HT-29 (cell line): ENCODE measurements around the gene DBN1. TPM values are rescaled to one million over a fixed set of nuclear protein-coding genes. Genes with fewer than 3 reads are reported as not detected.
"Not testable (repeated sequence)": the region's sequence is repeated elsewhere in the genome, so short reads cannot be mapped to it uniquely, and the experiment has no call there.

Experiments
- DNase-seq: peaks from one replicate; pipeline ENCODE4 v3.0.0-alpha.2; 2015; ENCODE audit warnings: low spot score
- total RNA-seq: library from RNA; depleted of rRNA; stranded (reverse); fragments of >200 nt; shearing (Covaris generic); gene quantifications from 2 replicates; pipeline ENCODE4 v1.2.3, GENCODE V29; 2014

DBN1 gene
- total RNA-seq, 1 experiment from 2014 or later, result 12.9 TPM

DNA sequence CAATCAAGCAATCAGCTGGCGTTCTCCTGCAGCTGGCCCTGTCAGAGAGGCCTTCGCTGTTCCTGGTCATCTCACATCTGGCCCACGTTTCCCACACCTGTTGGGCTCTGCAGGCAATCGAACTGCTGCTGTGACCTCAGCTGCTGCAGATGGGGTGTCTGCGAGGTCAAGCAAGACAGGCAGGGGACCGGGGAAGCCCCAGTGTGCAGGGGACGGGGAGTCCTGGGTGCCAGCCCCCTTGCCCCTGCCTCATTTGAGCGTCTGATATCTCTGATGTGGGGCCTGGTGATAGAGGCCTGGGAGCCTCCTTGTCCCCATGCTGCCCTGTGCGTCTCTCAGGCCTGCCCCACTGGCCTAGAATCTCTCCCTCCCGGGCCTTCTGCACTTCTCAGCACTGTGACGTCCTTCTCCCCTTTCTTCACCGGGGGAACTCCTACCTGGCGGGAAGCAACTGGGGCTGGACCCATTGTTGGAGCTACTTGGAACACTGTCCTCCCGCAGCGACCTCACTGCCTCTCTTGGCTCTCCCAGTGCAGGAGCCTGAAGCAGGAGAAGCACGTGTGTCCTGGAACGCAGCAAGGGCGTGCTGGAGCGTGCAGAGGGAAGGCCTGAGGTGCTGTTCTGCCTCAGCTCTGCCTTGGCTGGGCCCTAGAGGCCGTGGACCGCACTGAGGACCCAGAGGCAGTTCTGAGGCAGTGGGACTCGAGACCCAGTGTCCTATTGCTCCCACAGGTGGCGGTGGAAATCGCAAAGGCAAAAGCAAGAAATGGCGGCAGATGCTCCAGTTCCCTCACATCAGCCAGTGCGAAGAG lies 43.1 kb downstream of the DBN1 start:
- no peak for DNase-seq

DNA sequence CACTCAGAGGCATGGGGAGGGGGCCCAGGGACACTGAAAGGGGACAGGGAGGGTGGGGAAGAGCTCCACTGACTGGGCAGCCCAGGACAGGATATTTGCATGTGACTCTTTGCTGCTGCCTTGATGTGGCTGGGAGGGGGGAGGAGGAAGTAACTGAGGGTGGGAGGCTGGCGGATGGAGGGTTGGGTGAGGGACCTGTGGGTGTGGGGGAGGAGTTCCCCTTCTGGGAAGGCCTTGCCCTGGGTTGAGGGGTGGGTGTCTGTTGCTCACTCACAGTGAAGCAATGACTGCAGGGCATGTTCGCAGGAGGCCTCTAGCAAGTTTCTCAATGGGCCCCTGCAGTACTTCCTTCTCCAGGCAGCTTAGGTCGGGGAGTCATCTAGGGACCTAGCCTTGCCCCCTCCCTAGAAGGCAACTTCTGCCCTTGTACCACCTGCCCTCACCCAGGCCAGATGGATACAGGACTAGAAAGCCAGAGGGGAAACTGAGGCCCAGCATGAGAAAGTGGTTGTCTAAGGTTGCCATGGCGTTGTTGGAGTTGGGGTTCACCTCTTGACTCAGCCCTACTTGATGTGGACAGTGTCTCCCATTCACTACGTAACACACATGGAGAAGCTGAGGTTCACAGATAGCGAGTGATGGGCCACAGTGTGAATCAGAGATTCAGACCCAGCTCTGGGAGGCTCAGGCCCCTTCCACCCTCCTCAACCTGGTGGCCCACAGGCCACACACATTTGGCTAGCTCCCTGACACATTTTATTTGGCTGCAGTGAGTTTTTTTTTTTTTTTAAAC lies 44.0 kb downstream of the DBN1 start:
- DNase-seq, result no peak

DNA sequence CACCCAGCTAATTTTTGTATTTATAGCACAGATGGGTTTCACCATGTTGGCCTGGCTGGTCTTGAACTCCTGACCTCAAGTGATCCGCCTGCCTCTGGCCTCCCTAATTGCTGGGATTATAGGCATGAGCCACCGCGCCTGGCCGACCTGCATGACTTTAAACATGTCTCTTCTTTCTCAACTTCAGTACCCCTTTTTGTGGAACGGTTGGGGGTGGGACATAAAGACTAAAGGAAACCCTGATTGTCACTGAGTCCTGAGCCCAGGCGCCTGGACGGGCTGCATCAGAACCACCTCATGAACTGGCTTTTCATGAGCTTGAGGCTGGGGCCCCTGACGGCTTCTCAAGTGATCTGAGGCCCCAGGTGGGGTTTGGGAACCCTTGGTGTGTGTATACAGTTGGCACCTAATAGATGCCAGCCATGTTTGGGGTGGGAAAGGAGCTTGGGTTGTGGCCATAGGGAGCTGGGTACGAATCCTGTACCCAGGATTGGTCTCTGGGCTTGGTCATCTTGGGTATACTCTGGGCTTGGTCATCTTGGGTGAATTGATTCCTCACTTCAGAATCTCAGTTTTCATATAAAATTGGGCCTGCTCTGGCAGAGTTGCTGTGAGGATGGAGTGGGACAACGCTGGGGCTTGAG lies 44.7 kb downstream of the DBN1 start:
- no peak for DNase-seq

DNA sequence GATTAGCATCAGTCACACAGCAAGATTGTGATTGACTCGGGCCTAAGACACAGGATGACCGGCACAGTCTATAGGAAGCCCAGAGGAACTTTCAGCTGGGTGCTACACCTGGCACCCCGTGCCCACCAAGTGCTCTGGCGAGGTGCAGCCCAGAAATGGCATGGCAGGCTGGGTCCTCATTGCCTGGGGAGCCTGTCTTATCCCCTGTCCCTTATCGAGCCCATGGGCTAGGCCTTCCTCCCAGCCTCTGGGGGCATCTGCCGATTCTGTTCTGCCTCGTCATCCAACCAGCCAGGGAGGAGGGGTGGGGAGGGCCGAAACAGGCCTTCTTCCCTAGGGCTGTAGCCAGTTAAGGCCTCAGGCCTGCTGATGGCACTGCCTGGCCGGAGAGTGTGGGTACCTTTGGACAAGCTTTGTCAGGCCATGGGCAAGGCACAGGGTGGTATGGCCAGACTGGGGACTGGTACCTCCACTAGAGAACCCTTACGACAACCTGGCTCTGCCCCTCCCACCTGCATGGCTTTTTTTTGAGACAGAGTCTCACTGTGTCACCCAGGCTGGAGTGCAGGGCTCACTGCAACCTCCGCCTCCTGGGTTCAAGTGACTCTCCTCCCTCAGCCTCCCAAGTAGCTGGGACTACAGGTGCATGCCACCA lies 45.4 kb downstream of the DBN1 start:
- no peak for DNase-seq

DNA sequence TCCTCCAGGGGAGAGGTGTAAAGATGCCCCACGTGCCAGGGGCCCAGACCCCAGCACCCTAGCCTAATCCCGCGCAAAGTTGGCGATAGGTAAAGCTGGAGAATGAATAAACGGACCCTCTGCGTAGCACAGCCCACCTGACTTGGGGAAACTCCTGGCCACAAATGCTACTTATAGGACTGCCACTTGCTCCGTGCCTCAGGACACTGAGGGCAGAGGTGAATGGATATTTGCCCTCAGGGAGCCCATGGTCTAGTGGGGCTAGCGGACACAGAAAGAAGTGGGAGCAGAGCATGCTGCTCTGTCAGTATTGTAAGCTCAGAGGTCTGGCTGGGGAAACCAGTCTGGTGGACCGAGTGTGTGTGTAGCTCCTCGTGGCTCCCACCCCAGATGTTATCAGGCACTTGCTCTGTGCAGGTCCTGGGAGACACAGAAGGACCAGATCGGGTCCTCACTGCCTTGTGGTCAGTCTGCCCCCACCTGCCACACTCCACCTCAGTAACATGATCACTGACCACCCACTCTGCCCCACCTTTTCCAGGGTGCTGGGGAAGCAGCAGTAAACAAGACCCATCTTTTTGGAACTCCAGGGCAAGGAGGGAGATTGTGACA lies 46.1 kb downstream of the DBN1 start:
- peak; percentile 67 for DNase-seq

DNA sequence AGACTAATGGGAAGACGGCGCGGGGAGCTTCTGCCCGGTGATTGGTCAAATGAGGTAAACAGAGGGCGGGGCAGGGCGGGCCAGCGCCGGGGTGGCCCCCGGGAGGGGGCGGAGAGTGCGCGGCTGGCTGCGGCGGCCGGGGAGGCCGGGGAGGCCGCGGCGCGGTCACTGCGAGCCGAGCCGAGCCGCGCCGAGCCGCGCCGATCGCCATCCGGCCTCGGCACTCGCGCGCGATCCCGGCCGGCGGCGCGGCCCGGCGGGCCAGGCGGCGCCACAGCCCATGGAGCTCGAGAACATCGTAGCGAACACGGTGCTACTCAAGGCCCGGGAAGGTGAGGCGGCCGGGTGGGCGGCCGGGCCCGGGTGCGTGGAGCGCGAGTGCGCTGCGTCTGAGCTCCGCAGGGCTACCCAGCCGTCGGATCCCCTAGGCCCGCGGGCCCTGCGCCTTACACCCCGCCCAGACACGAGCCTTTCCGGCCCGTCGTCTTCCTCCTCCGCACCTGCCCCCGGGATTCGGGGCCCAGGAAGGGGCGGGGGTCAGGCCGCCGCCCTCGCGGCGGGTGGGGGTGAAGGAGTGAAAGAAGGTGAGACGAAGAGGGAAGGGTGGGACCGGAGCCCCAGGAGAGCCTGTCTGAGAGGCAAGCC lies 46.7 kb downstream of the DBN1 start, which contains the start of gene GRK6:
GRK6 (plus strand) TSS at position 111 of the 645 bp plus-strand sequence; CDS start at position 281, 170 bp downstream.
- peak; percentile 55 for DNase-seq

DNA sequence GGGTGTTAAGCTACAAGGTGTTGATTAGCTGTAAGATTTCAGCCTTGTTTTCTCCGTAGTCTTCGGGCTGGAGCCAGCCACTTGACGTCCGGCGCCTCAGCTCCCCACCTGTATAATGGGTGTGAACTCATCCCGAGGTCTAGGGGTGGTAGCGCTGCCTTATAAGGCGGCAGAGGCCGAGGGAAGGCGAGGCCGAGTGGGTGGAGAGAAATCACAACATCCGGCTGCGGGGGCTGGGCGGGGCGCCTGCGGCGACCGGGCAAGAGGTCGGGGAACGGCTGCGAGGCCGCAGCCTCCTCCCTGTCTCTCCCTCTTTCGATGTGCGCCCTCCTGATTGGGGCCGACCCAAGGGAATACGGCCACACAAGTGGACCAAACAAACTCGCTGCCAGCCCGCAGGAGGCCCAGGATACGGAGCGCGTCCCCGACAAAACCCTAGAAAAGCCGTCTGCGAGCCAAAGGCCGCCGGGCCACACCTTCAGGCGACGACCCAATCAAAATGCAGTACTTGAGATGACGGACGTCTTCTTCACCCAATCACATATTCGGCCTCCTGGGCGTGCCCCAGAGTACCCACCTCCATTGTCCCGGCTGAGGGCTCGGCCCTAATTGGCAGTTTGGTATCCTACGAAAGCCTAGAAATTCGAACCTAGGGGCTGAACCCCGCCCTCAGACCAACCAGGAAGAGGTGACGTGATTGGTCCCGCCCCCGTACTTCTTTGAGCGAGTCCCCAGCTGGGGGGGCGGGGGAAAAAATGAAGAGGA lies 47.5 kb downstream of the DBN1 start:
- peak; percentile 99 for DNase-seq

DNA sequence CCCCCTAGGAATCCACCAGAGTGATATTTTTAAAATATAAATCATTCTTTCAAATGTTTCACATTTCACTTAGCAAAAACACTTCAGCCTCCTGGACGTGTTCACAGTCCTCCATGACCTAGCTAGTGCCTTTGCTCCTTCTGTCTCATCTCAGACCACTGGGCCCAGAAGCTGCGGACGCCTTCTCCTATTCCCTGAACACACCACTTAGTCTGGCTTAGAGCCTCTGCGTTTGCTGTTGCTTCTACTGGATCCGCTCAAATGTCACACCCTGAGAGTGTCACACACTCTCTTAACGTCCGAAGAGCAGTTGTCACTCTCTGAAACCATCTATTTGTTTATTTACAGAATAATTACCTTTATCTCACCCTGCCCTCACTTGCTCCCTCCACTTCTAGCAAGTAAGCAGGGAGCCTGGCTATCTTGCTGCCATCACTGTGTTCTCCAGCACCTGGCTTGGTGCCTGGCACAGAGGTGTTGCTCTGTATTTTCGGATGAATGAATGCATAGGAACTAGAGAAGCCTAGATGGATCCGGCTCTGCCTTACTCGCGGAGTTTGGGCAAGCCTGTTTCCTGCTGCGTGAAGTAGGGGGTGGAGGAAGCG lies 48.1 kb downstream of the DBN1 start:
- DNase-seq, result no peak

DNA sequence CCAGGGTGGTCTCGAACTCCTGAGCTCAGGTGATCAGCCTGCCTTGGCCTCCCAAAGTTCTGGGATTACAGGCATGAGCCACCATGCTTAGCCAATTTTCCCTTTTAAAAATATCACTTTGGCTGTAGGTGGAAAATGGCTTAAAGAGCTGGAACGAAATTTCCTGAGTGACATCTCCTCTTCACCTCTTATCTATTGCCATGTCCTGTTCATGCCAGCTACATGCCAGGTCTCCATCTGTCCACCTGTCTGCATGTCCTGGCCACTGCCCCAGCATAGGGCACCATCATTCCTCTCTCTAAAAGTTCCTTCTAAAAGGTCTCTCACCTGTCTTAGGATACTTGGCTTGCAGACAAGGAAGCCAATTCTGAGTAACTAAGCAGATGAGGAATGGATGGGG lies 49.8 kb downstream of the DBN1 start:
- no peak for DNase-seq

DNA sequence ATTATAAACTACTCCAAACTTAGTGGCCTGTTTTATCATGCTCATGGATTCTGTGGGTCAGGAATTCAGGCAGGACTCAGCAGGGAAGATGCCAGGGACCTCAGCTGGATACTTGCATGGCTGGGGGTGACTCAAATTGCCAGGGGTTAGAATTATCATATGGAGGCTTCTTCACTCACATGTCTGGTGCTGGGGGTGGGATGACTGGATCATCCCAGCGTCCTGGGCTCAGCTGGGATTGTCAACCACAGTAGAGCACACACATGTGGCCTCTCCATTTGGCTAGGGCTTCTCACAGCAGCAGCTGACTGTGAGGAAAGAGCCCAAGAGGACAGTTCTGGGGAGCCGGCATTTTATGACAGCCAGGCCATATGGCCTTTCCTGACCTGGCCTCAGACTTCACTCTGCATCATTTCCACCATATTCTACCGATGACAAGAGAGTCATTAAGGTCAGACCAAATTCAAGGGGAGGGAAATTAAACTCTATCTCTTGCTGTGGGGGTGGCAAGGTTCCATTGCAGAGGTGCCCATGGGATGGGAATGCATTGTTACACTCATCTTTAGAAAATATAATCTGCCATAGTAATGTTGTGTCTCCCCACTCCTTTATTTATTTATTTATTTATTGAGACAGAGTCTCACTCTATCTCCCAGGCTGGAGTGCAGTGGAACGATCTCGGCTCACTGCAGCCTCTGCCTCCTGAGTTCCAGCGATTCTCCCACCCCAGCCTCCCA lies 52.2 kb downstream of the DBN1 start:
- DNase-seq, result no peak

DNA sequence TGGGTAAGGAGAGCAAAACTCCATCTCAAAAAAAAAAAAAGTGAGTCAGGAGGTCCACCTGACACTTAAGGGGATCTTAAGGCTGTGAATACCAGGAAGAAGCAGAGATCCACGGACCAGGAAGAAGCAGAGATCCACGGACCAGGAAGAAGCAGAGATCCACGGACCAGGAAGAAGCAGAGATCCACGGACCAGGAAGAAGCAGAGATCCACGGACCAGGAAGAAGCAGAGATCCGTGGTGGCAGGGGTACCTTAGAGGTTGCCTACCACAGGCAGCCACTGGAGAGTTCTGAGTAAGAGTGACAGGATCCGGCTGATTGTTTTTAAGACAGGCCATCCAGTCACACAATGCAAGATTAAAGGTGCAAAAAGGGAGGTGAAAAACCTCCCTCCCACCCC lies 53.0 kb downstream of the DBN1 start:
- not testable (repeated sequence) for DNase-seq

DNA sequence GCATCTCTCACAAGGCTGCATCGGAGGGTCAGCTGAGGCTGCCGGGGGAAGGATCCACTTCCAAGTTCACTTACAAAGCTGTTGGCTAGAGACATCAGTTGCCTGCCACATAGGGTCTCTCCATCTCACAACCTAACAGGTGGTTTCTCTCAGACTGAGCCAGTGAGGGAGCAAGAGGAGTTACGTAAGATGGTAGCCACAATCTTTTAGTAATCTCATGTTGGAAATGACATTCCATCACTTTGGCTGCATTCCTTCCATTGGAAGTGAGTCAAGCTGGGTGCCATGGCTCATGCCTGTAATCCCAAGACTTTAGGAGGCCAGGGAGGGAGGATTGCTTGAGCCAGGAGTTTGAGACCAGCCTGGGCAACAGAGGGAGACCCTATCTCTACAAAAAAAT lies 54.4 kb downstream of the DBN1 start:
- no peak for DNase-seq

DNA sequence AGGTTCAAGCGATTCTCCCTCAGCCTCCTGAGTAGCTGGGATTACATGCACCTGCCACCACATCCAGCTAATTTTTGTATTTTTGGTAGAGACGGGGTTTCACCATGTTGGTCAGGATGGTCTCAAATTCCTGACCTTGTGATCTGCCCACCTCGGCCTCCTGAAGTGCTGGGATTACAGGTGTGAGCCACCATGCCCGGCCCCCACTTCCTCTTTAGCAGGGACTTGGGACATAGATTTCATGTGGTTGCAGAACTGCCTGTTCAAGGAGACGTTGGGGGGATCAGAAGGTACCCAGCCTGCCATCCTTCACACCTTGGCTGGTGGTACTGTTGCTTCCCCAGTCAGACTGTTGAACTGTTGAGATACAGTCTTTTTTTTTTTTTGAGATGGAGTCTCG lies 56.4 kb downstream of the DBN1 start:
- DNase-seq, result not testable (repeated sequence)

DNA sequence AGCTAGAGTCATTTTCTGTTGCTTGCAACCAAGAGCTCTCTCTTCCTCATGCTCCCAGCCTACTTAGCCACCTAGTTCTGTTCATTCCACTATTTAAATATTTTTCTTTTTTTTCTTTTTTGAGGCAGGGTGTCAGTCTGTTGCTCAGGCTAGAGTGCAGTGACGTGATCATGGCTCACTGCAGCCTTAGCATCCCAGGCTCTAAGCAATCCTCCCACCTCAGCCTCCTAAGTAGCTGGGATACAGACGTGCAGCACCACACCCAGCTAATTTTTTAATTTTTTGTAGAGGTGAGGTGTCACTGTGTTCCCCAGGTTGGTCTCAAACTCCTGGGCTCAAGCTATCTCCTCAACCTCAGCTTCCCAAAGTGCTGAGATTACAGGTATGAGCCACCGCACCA lies 59.0 kb downstream of the DBN1 start:
- DNase-seq, result no peak

DNA sequence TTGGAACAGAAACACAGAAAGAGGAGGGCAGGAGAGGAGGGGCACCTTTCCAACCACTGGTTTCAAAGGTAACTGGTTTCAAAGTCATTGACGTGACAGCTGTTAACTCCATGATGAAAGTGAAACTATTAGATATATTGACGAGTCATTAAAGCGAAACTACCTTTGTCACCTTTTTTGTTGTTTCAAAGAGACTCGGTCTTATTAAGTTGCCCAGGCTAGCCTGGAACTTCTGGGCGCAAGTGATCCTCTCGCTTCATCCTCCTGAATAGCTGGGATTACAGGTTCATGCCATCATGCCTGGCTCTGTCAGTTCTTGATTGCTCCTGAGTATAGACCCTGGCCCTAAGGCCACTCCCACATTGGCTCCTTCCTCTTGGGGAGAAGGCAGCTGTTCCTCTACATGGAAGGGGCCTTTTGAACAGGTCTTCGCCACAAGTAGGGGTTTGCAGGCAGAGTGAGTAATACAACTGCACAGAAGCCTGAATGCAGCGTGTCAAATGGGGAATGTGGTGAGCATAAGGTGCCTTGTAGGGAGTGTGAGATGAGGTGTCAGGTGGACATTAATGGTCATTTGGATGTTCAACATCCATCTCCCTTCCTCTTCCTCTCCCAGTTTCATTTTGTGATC lies 60.7 kb downstream of the DBN1 start:
- no peak for DNase-seq

DNA sequence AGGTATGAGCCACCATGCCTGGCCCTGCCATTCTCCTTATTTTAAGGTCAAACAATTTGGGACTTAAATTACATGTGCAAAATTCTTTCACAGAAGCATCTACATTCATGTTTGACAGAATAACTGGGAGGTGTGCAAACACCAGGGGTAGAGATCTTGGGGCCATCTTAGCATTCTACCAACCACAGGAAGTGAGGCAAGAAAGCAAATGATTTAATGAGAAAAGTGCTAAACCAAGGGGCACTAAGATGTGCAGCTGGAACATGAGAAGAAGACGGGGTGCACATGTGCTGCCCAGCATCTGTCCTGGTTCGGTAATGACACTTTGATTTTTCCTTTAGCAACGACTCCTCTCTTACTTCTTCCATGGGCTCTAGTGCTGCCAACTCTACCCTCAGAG lies 62.9 kb downstream of the DBN1 start:
- no peak for DNase-seq

DNA sequence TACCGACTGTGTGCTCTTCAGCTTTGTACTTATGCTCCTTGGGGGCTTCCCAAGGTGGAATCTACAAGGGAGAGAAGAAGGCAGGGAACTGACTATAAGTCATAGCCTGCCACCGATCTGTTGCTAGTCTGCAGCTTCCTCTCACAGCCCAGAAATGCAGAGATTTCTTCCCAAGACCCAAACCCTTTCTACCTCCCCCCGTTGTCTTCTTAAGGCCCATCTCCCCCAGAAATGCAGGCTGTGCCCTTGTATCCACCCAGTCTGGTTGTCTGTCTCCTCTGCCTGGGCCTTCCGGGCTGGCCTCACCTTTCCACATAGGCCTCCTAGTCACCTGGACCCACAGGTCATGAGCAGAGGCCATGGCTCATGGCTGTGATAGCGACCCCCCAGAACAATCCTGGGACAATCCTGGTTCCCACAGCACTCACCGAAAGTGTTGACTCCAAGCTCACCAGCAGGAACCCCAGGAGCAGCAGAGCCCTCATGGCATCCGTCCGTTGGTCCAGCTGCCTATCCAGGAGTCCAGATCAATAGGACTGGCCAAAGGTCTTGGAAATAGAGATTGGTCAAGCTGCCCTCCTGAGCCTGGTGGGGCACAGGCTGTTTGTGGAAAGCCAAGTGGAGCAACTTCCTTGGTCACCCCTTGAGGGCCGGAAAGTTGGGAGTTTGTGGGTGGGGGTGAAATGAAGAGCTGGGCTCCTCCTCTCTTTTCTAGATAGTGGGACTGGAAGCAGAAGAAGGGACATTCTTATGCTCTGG lies 64.2 kb downstream of the DBN1 start, which contains the start of gene F12:
F12 (minus strand) TSS at position 522 of the 759 bp plus-strand sequence; CDS start at position 485, 37 bp downstream.
- DNase-seq, result no peak
